Jurkat, Clone E6-1 (cell line): ENCODE measurements around the gene UPK3BL2. TPM values are rescaled to one million over a fixed set of nuclear protein-coding genes. Genes with fewer than 3 reads are reported as not detected.
"Not testable (repeated sequence)": the region's sequence is repeated elsewhere in the genome, so short reads cannot be mapped to it uniquely, and the experiment has no call there.

Experiments used
- DNase-seq: peaks from one replicate; pipeline ENCODE4 v3.0.0-alpha.2; 2011; ENCODE audit warnings: low read depth, low spot score
- H3K4me3 ChIP-seq: 2 replicates; pipeline ENCODE4 v1.5.1; 2011; ENCODE audit warnings: mild to moderate bottlenecking, low read length, control low read depth, moderate library complexity
- polyA plus RNA-seq: library from polyadenylated mRNA; unstranded; fragments of >200 nt; gene quantifications from one replicate; pipeline ENCODE4 v1.2.1, GENCODE V29; 2012; ENCODE audit warnings: missing spikeins; ENCODE audit not compliant: insufficient read length, insufficient read depth

The UPK3BL2 gene
- not detected for polyA plus RNA-seq

DNA sequence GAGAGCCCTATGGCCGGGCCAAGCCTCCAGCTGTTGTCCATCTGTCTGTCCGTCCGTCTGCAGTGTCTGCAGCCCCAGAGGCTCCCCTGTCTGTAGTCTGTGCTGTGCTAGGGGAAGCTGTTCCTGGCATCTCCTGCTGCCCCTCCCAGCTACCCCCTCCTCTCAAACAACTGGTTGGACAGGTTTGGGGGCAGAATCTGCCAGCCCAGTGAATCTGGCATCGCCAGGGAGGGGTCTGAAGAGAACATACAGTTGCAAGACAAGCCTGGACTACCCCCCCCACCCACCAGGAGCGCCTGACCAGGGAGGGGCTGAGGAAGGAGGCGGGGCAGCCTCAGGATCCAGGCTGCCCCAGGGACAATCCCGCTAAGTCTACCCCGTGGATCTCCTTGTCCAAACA, at the start of gene UPK3BL2:
Gene UPK3BL2 (minus strand): TSS at position 101 of the 400 bp plus-strand sequence. CDS start 60 bp downstream, at position 41.
- not testable (repeated sequence) for H3K4me3 ChIP-seq, DNase-seq

GRCh38 chr7:102592477-102593019, 49.1 kb upstream of the UPK3BL2 start:
- not testable (repeated sequence) for DNase-seq, H3K4me3 ChIP-seq

DNA sequence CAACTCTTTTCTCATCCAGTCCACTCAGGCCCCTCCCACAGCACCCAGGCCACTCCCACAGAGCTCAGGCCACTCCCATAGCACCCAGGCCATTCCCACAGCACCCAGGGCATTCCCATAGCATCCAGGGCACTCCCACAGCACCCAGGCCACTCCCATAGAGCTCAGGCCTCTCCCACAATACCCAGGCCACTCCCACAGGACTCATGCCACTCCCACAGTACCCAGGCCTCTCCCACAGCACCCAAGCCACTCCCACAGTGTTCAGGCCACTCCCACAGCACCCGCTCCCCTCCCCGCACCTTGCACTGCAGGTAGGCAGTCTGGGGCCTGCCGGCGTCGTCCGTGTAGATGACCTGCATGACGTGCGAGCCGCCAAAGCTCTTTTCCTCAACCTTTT, 46.4 kb upstream of the UPK3BL2 start:
- not testable (repeated sequence) for H3K4me3 ChIP-seq, DNase-seq

DNA sequence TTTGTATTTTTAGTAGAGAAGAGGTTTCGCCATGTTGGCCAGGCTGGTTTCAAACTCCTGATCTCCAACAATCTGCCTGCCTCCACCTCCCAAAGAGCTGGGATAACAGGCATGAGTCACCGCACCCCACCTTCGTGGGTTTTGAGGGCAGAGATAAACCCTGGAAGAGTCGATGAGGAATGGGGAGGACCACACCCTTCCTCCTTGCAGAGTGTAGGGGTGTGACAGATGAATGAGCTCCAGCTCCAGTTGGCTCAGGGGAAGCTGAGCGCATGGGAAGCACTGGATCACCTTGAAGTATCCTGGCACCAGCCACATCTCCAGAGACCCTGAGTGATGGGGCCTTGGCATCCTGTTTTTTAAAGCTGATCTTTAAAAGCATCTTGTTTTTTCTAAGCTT, 40.0 kb upstream of the UPK3BL2 start:
- not testable (repeated sequence) for H3K4me3 ChIP-seq, DNase-seq

GRCh38 chr7:102581722-102582121, 38.2 kb upstream of the UPK3BL2 start:
- not testable (repeated sequence) for DNase-seq, H3K4me3 ChIP-seq

DNA sequence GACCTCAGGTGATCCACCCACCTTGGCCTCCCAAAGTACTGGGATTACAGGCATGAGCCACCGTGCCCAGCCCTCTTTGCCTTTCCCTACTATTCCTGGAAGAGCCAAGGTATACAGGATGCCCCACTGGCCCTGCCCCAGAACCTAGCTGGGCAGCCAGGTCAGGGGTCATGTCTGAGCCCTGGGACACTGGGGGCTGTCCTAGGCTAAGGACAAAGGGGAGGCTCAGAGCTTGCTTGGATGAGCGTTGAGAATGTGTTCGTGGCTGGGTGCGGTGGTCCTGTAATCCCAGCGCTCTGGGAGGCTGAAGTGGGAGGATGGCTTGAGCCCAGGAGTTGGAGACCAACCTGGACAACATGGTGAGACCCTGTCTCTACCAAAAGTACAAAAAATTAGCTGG, 35.0 kb upstream of the UPK3BL2 start:
- not testable (repeated sequence) for DNase-seq

DNA sequence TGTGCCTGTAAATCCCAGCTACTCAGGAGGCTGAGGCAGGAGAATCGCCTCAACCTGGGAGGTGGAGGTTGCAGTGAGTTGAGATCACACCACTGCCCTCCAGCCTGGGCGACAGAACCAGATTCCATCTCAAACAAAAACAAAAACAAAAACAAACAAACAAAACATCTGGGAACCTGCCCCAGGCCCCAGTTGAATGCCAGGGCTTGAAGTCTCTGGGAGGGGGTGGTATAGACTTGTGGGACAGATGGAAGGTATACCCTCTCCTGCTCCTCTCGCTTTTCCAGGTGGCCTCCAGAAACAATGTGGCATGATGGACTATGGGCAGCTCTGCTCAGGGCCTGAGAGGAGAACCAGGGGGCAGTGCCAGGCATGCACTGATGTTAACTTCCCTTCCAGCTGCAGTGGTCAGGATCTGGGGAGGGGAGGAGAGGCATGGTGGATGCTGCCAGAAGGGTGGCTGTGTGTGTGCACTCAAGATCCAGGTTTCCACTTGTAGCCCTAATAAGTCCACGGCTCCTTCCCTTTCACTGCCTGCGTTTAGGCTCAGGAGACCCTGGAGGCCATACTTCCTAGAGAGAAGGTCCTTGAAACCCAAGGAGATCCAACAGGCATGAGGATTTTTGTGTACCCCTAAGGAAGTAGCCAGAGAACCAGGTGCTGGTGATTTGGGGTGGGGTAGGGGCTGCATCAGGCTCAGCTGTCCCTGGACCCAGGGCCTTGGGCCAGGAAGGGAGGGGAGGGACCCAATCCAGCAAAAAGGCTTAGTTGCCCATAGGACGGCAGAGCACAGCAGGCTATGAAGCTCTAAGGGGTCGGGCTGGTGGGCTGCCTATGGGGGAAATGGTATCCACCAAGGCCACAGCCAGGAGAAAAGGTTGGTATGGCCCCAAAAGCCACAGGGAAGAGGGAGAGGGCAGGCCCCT, 34.1 kb upstream of the UPK3BL2 start:
- not testable (repeated sequence) for H3K4me3 ChIP-seq, DNase-seq

More for the DNA sequence above, 35.0 kb upstream of the UPK3BL2 start:
- not testable (repeated sequence) for H3K4me3 ChIP-seq

- H3K4me3 ChIP-seq, DNase-seq: not testable (repeated sequence)
Measured at GRCh38 chr7:102576363-102576762, 32.9 kb upstream of the UPK3BL2 start.

DNA sequence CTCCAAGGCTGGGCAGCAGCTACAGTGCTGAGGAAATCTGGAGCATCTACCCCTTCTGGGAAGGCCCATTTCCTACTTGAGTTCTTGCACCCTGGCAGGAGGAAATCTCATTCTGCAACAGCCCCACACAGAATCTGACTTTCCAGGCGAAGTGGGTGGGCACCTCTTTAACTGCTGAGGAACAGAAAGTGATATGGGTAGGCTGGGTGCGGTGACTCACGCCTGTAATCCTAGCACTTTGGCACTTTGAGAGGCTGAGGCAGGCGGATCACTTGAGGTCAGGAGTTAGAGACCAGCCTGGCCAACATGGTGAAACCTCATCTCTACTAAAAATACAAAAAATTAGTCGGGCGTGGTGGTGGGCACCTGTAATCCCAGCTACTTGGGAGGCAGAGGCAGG, 31.1 kb upstream of the UPK3BL2 start:
- not testable (repeated sequence) for DNase-seq, H3K4me3 ChIP-seq

DNA sequence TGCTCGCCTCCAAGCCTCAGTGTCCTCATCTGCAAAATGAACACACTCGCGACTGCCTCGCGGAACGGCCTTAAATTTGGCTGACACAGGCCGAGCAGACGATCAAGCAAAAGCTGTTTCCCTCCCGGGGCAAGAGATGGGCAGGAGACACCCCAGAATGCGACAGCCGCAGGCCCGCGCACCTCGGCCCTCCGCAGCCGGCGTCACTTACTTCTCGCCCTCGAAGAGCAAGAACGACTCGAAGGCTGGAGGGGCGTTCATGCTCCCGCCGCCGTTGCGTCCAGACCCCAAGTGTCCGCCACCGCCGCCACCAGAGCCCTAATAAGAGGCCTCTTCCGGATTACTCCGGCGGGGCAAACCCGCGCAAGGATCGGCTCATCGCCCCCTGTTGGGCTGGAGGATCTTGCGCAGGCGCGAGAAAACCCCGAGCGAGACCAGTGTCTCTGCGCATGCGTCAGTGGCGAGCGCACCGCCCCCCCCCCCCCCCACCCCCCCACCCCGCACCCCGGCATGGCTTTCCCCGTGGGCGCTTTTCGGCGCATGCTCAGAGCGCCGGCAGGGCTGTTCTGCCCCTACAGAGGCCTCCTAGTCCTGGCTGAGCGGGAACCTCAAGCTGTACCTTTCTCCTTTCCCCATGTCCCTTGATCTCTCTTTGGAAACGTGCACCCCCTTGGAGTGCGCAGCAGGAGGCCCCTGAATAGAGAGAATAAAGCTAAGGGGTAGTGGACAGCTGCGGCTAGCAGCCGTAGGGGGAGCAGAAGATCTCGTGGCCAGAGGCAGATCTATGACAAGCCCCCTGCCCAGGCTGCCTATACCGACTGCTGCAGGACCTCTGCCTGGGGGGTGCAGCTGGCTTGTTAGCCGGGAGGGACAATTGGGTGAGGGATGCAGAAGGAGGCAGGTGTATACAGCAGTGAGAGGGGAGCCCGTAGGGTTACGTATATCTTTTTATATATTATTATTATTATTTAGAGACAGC, 29.1 kb upstream of the UPK3BL2 start, which contains the start of gene POLR2J3:
Gene POLR2J3 (minus strand): TSS at position 323 of the 979 bp plus-strand sequence. CDS start 62 bp downstream, at position 261.
- DNase-seq, result not testable (repeated sequence)
- peak within 1 kb of the TSS; percentile 58 for H3K4me3 ChIP-seq

DNA sequence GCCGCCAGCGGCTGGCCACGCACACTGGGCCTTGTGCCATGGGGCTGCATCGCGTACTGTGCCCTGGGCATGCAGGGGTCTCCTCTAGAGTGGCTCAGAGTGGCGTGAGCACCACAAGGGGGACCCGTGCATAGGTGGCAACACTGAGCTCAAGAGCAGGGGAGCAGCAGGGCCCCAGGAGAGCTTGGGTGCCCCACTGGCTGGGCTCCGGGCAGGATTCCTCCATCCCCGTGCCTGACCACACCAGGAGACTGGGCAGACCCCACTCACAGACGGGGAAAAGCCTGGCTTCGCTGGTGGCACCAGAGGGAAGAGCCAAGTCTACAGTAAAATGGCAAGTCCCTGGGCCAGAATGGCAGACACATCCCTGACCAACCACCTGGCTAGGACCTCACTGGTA, 25.1 kb upstream of the UPK3BL2 start:
- not testable (repeated sequence) for DNase-seq, H3K4me3 ChIP-seq

DNA sequence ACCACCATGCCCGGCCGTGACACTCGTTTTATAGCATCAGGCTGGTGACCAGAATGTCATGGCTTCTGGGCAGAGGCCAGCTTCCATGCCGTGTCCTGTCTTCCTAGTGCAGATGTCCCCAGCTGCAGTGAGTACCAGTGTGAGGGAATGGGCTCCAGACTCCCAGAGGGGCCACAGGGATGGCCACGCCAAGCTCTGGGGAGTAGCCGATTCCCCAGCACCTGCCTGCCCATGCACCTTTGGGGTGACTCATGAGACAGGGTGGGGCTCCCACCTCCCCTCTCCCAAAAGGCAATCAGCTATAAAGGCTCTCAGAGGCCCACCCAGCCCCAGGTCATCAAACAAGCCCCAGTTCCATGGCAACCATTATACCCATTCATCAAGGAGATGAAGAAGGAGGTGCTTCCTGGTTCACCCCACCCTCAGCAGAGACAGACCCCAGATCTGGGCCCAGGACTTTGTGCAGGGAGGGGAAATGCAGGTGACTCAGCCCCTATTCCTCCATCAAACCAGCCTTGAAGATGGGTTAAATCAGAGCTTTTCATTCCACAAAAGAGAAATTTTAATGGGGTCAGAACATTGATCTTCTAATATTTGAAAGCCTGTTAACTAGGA, 7.4 kb upstream of the UPK3BL2 start, which contains the start of gene SPDYE2:
Gene SPDYE2 (plus strand): TSS at position 419 of the 615 bp plus-strand sequence. CDS start 2,030 bp downstream, outside the sequence.
- H3K4me3 ChIP-seq, DNase-seq: not testable (repeated sequence)

DNA sequence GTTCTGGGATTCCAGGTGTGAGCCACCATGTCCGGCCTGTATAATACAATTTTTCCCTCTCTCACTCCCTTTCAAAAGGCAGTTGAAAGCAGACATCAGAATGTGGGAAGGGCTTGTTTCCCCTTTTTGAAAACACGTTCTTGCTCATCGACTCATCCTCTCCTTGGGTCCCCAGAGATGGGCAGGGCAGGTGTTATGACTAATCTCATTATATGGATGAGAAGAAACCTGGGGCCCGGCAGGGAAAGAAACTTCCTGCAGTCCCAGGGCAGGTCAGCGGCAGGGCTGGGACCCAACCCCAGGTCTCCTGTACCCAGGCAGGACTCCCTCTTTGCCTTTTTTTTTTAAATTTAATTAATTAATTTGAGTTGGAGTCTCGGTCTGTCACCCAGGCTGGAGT, 2.9 kb upstream of the UPK3BL2 start:
- not testable (repeated sequence) for H3K4me3 ChIP-seq, DNase-seq

DNA sequence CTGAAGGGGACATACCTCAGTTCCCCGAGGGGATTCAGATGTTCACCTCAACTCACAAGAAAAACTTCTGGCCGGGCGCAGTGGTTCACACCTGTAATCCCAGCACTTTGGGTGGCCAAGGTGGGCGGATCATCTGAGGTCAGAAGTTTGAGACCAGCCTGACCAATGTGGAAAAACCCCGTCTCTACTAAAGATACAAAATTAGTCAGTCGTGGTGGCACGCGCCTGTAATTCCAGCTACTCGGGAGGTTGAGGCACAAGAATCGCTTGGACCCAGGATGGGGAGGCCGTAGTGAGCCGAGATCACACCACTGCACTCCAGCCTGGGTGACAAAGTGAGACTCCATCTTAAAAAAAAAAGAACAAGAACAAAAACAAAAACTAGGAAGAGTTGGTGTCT, 1.8 kb upstream of the UPK3BL2 start:
- not testable (repeated sequence) for H3K4me3 ChIP-seq, DNase-seq

GRCh38 chr7:102544372-102544771, 876 bp upstream of the UPK3BL2 start:
- DNase-seq, H3K4me3 ChIP-seq: not testable (repeated sequence)

DNA sequence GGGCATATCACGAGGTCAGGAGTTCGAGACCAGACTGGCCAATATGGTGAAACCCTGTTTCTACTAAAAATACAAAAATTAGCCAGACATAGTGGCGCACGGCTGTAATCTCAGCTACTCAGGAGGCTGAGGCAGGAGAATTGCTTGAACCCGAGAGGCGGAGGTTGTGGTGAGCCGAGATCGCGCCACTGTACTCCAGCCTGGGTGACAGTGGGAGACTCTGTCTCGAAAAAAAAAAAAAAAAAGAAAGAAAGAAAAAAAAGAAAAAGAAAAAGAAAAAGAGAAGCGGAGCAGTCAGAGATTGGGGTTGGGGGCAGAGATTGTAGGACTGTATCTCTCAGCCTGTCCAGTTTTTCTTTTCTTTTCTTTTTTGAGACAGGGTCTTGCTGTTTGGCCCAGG, 725 bp downstream of the UPK3BL2 start:
- DNase-seq, H3K4me3 ChIP-seq: not testable (repeated sequence)

DNA sequence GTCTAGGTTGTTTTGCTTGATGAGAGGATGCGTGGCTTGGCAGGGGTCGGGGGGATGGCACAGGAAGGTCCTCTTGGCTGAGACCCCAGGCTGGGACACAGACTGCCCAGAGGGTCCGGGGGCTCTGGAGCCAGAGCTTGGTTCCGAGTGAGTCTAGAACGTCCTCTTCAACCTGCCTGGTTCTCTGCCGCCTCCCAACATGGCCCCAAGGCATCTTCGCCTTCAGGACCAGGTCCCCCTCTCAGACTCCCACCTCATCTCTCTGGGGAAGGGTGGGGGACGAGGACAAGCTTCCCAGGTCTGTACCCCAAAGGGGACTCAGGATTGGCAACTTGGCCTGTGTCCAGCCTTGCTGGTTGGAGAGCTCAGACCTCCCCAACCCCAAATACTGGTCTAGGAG, 1.4 kb downstream of the UPK3BL2 start:
- not testable (repeated sequence) for H3K4me3 ChIP-seq, DNase-seq

DNA sequence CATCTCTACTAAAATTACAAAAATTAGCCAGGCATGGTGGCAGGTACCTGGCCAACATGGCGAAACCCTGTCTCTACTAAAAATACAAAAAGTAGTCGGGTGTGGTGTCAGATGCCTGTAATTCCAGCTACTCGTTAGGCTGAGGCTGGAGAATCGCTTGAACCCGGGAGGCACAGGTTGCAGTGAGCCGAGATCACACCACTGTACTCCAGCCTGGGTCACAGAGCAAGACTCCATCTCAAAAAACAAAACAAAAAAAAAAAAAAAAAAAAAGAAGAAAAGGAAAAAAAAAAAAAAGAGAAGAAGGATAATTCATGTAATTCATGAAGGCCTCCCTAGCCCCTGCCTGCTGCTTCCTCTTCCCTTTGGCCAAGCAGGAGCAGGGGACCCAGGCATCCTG, 2.9 kb downstream of the UPK3BL2 start:
- not testable (repeated sequence) for H3K4me3 ChIP-seq, DNase-seq
